AG04449 (cell line): Measurements from ENCODE around the gene SEC14L3.
A peak's percentile ranks its signal among the peaks of the same experiment; 100 is the strongest.

Experiments
- CTCF ChIA-PET: fragments of 350-600 bp; formaldehyde crosslinking; extraction: SDS; loops from one replicate; lab custom pipeline; 2021; ENCODE audit warnings: antibody characterized with exemption; lab: Yijun Ruan, JAX
- POLR2A ChIA-PET: fragments of 400-600, 350-600 bp; formaldehyde crosslinking; extraction: SDS; loops from one replicate; lab custom pipeline; 2020; ENCODE audit warnings: antibody characterized with exemption, inconsistent platforms; lab: Yijun Ruan, JAX
- DNase-seq: peaks from one replicate; pipeline ENCODE4 v3.0.0-alpha.2; 2010; ENCODE audit warnings: low read depth, low spot score
- H3K4me3 ChIP-seq: 2 replicates; pipeline ENCODE4 v1.5.1; 2011; ENCODE audit warnings: low read depth, mild to moderate bottlenecking, control low read depth, low read length
- CTCF ChIP-seq: IDR thresholded peaks from one replicate; pipeline ENCODE4 v1.5.1; 2011; ENCODE audit warnings: mild to moderate bottlenecking, moderate library complexity, low read length, control low read depth, inconsistent platforms; ENCODE audit not compliant: insufficient read depth; ENCODE audit errors: missing control alignments

The SEC14L3 gene

GRCh38 chr22:30430933-30431332 lies 40.9 kb downstream of the SEC14L3 start:
- CTCF ChIA-PET, result interaction anchor here (1.1 to 6.9 kb wide), 3 partner anchors 14 to 55 kb away, joined by 3 to 59 read pairs (median 3); no protein-coding TSS in a partner anchor
- no peak for TF ChIP-seq CTCF
- H3K4me3 ChIP-seq, result no peak overlapping the region
- DNase-seq, result no peak
- POLR2A ChIA-PET, result interaction anchor here (0.8 kb wide), 1 partner anchor 561 kb away, joined by 3 read pairs; no protein-coding TSS in a partner anchor

GRCh38 chr22:30429887-30430286 lies 41.9 kb downstream of the SEC14L3 start:
- ChIA-PET CTCF (interaction anchor here (1.1 to 1.3 kb wide), 2 partner anchors 15 to 40 kb away, joined by 3 to 4 read pairs; no protein-coding TSS in a partner anchor), POLR2A (no interaction called here)
- no peak for TF ChIP-seq CTCF
- no peak overlapping the region for H3K4me3 ChIP-seq
- DNase-seq, result no peak

GRCh38 chr22:30427871-30428270 lies 43.9 kb downstream of the SEC14L3 start:
- CTCF ChIA-PET, result interaction anchor here (1.3 to 12.4 kb wide), 3 partner anchors 10 to 39 kb away, joined by 3 to 129 read pairs (median 48); partner anchors contain the start of genes RNF215 and SEC14L2
- H3K4me3 ChIP-seq, result no peak overlapping the region
- no peak for DNase-seq
- POLR2A ChIA-PET, result no interaction called here
- no peak for TF ChIP-seq CTCF

- CTCF ChIA-PET, result interaction anchor here (0.7 to 12.4 kb wide), 12 partner anchors 8 to 58 kb away, joined by 3 to 129 read pairs (median 4); partner anchors contain the start of genes RNF215 and SEC14L2
- TF ChIP-seq CTCF, result peak; percentile 68
- peak overlapping the region; percentile 69 for H3K4me3 ChIP-seq
- POLR2A ChIA-PET, result no interaction called here
- DNase-seq, result no peak
These were observed 45.1 kb downstream of the SEC14L3 start for GRCh38 chr22:30426388-30427353.

- peak within 1 kb of the TSS; percentile 69 for H3K4me3 ChIP-seq
- peak; percentile 8 for TF ChIP-seq CTCF
- CTCF ChIA-PET, result interaction anchor here (0.8 to 12.4 kb wide), 16 partner anchors 8 to 170 kb away, joined by 3 to 129 read pairs (median 6); partner anchors contain the start of genes RNF215 and SEC14L2
- no peak for DNase-seq
- POLR2A ChIA-PET, result interaction anchor here (0.6 to 1.1 kb wide), 2 partner anchors 12 to 35 kb away, joined by 3 to 4 read pairs; no protein-coding TSS in a partner anchor
These were observed 46.0 kb downstream of the SEC14L3 start, which contains the start of gene MTFP1 for GRCh38 chr22:30425616-30426387. Gene MTFP1, plus strand, starts transcription at chr22:30425768. Its CDS starts 112 bp downstream, at chr22:30425880.
